Activated CD8-positive, alpha-beta T cell treated with anti-CD3 and anti-CD28 coated beads, Interleukin-2, amount 10 ng/mL, durations not matched to agents 7 days and 5 days (primary cell): Measurements from ENCODE around the gene UCP1. TPM values are rescaled to one million over a fixed set of nuclear protein-coding genes. Genes with fewer than 3 reads are reported as not detected.

Source experiments
- ATAC-seq: fragments of 150-1000 bp; cut with Tn5 transposase; one replicate; pipeline ENCODE4 v1.10.0; 2021; ENCODE audit warnings: moderate library complexity
- CTCF ChIA-PET: fragments of 350-600 bp; sonication (Branson Sonifier 250); formaldehyde crosslinking; loops from one replicate; lab custom pipeline; 2021; ENCODE audit warnings: antibody characterized with exemption; lab: Charles Lee
- POLR2A ChIA-PET: fragments of 350-600 bp; sonication (Branson Sonifier 250); formaldehyde crosslinking; loops from one replicate; lab custom pipeline; 2021; ENCODE audit warnings: antibody characterized with exemption; lab: Charles Lee
- DNase-seq: peaks from one replicate; pipeline ENCODE4 v3.0.0-alpha.2; 2020
- H3K27ac Mint-ChIP-seq: one replicate; pipeline ENCODE4 v1.8.0; 2021; ENCODE audit warnings: mild to moderate bottlenecking, mixed read lengths
- H3K27me3 Mint-ChIP-seq: one replicate; pipeline ENCODE4 v1.8.0; 2021; ENCODE audit warnings: low read depth, mixed read lengths
- H3K36me3 Mint-ChIP-seq: one replicate; pipeline ENCODE4 v1.8.0; 2021; ENCODE audit warnings: low read depth, mixed read lengths
- H3K4me1 Mint-ChIP-seq: one replicate; pipeline ENCODE4 v1.8.0; 2021; ENCODE audit warnings: low read depth, mixed read lengths
- H3K4me3 Mint-ChIP-seq: one replicate; pipeline ENCODE4 v1.8.0; 2021; ENCODE audit warnings: mild to moderate bottlenecking, mixed read lengths
- H3K9me3 Mint-ChIP-seq: one replicate; pipeline ENCODE4 v1.8.0; 2022; ENCODE audit warnings: mixed read lengths; ENCODE audit not compliant: insufficient read depth
- total RNA-seq, 2 experiments: library from RNA; stranded (reverse); gene quantifications; one replicate each; pipeline ENCODE4 v1.2.3, GENCODE V29; 2021

Gene UCP1, protein sequence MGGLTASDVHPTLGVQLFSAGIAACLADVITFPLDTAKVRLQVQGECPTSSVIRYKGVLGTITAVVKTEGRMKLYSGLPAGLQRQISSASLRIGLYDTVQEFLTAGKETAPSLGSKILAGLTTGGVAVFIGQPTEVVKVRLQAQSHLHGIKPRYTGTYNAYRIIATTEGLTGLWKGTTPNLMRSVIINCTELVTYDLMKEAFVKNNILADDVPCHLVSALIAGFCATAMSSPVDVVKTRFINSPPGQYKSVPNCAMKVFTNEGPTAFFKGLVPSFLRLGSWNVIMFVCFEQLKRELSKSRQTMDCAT
- total RNA-seq = not detected

GRCh38 chr4:140568507-140569306, at the start of gene UCP1:
UCP1 (minus strand) TSS chr4:140568961; CDS start chr4:140568729, 232 bp downstream.
- DNase-seq (no peak), ATAC-seq (peak; percentile 47)
- Mint-ChIP-seq H3K4me3 (no peak within 1 kb of the TSS), H3K27ac (no peak within 1 kb of the TSS), H3K36me3 (no peaks in the 10 kb centered on the region), H3K27me3 (peaks cover 54% of the 10 kb centered on the region), H3K9me3 (no peaks in the 10 kb centered on the region), H3K4me1 (peaks cover 8% of the 10 kb centered on the region)
- ChIA-PET POLR2A (no interaction called here), CTCF (no interaction called here)

- ATAC-seq = no peak
- Mint-ChIP-seq H3K9me3 (no peaks in the 10 kb centered on the region), H3K4me3 (no peak overlapping the region), H3K4me1 (no peaks in the 10 kb centered on the region), H3K36me3 (no peaks in the 10 kb centered on the region), H3K27ac (no peak overlapping the region), H3K27me3 (no peaks in the 10 kb centered on the region)
- ChIA-PET CTCF (no interaction called here), POLR2A (no interaction called here)
- no peak for DNase-seq
Observed at GRCh38 chr4:140617499-140618248, 48.9 kb upstream of the UCP1 start.

DNA sequence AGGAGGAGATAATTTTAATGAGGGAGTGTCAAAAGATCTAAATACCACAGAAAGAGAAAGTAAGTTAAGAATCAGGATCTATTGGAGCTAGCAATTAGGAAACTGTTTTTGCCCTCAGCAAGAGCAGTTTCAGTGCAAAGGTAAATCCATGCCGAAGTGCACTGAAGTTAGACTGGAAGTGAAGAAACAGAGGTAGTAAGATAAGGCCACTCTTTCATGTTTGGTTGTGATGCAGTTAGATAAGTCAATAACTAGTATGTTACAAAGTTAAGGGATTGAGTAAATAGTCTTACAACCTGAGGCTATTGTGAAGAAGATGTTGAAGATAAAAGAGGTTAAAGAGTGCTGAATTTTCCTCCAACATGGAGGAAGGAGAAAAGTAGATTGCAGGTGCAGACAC, 46.7 kb upstream of the UCP1 start:
- Mint-ChIP-seq H3K9me3 (no peaks in the 10 kb centered on the region), H3K4me1 (no peaks in the 10 kb centered on the region), H3K36me3 (no peaks in the 10 kb centered on the region), H3K27ac (no peak overlapping the region), H3K27me3 (no peaks in the 10 kb centered on the region), H3K4me3 (no peak overlapping the region)
- ChIA-PET CTCF (interaction anchor here (1.0 kb wide), 1 partner anchor 256 kb away, joined by 4 read pairs; no protein-coding TSS in a partner anchor), POLR2A (no interaction called here)
- DNase-seq (no peak), ATAC-seq (no peak)

DNA sequence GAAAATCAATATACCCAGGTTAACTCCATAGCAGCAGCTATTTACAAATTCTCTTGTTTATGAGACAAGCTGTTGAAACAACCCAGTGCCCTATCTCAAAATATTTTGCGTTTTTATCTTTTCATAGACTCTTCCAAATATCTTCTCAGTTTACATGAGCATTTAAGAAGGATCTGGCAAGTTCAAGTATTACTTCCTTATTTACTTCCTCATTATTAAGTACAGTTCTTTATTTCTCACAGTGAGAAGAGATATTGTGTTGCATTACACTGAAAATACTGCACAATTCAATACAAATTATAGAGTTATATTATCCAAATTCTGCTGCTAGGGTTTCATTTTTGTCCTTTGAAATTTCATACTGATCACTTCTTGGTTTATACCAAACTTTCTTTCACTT, 43.6 kb upstream of the UCP1 start:
- H3K27me3 Mint-ChIP-seq = no peaks in the 10 kb centered on the region
- no peaks in the 10 kb centered on the region for H3K36me3 Mint-ChIP-seq
- H3K27ac Mint-ChIP-seq = no peak overlapping the region
- DNase-seq (no peak), ATAC-seq (no peak)
- POLR2A ChIA-PET = no interaction called here
- H3K9me3 Mint-ChIP-seq = no peaks in the 10 kb centered on the region
- CTCF ChIA-PET = interaction anchor here (0.8 kb wide), 1 partner anchor 253 kb away, joined by 3 read pairs; no protein-coding TSS in a partner anchor
- no peak overlapping the region for H3K4me3 Mint-ChIP-seq
- no peaks in the 10 kb centered on the region for H3K4me1 Mint-ChIP-seq

- no peaks in the 10 kb centered on the region for H3K9me3 Mint-ChIP-seq
- no peak overlapping the region for H3K27ac Mint-ChIP-seq
- ChIA-PET CTCF (interaction anchor here (0.8 kb wide), 1 partner anchor 252 kb away, joined by 3 read pairs; no protein-coding TSS in a partner anchor), POLR2A (no interaction called here)
- no peak for DNase-seq
- H3K4me1 Mint-ChIP-seq = no peaks in the 10 kb centered on the region
- ATAC-seq = no peak
- no peaks in the 10 kb centered on the region for H3K36me3 Mint-ChIP-seq
- H3K27me3 Mint-ChIP-seq = no peaks in the 10 kb centered on the region
- H3K4me3 Mint-ChIP-seq = no peak overlapping the region
Observed at GRCh38 chr4:140611854-140612253, 43.1 kb upstream of the UCP1 start.

DNA sequence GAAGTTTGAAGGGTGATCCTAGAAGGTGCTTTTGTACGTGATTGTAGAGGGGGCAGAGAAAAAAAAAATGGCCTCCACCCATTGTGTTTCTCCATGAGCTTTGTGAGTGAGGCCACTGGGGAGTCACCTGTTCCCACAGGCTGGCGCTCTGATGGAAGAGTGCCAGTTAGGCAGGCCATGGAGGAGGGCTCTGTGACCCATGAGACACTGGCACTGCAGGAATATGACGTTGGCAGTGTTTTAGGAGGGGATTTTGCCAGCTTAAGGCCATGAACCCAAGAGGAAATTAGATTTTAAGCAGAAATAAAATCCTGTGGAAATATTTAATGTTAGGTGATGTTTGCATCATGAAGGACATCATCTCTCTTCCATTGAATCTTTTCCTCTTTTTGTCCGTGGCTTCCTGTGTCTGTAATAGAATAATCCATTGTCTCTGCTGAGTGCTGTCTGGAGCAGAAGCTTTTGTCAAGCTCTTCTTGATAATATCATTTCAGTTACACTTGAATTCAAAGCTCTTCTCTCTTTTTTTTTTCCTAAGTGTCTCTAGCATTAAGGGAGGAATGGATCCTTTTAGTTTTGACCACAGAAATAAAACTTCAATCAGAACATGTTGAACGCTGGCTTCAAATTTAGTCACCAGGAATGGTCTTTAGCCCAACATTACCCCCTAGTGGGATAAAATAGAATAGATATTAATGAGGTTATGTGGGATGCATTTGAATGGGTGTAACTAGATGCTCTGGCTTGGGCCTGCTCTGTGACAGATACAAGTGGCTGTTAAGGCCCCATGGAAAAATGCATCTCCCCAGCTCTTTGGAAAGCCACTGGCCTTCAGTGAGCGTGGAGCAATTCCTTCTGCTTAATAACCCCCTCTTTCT, 41.0 kb upstream of the UCP1 start:
- Mint-ChIP-seq H3K4me3 (no peak overlapping the region), H3K36me3 (no peaks in the 10 kb centered on the region), H3K9me3 (no peaks in the 10 kb centered on the region), H3K27me3 (no peaks in the 10 kb centered on the region), H3K4me1 (no peaks in the 10 kb centered on the region), H3K27ac (no peak overlapping the region)
- ATAC-seq (peak; percentile 69), DNase-seq (no peak)
- POLR2A ChIA-PET = no interaction called here
- CTCF ChIA-PET = interaction anchor here (0.7 to 5.1 kb wide), 15 partner anchors 10 to 1779 kb away, joined by 3 to 44 read pairs (median 4); partner anchors contain the start of genes CLGN and SCOC

DNA sequence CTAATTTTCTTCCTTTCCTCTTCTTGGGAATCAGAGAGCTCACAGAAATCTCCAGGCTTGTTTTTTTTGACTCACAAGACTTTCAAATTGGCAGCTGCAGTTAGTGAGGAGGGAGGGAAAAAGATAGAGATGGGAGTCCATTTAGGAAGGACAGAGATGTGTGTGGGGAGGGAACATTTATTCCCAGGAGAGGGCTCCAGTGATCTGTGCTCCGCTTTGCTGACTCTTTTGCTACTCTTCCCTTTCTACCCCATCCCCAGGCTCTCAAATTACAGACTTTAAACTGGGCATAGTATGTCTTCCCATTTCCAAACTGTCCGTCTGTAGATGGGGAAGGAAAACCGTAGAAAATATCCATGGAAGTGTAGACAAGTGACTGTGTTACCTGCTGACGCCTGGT, 39.1 kb upstream of the UCP1 start:
- DNase-seq = no peak
- ATAC-seq = no peak
- Mint-ChIP-seq H3K4me3 (no peak overlapping the region), H3K36me3 (no peaks in the 10 kb centered on the region), H3K27me3 (no peaks in the 10 kb centered on the region), H3K4me1 (no peaks in the 10 kb centered on the region), H3K9me3 (no peaks in the 10 kb centered on the region), H3K27ac (no peak overlapping the region)
- POLR2A ChIA-PET = no interaction called here
- CTCF ChIA-PET = interaction anchor here (1.0 to 5.1 kb wide), 2 partner anchors 248 to 279 kb away, joined by 3 to 44 read pairs; no protein-coding TSS in a partner anchor

DNA sequence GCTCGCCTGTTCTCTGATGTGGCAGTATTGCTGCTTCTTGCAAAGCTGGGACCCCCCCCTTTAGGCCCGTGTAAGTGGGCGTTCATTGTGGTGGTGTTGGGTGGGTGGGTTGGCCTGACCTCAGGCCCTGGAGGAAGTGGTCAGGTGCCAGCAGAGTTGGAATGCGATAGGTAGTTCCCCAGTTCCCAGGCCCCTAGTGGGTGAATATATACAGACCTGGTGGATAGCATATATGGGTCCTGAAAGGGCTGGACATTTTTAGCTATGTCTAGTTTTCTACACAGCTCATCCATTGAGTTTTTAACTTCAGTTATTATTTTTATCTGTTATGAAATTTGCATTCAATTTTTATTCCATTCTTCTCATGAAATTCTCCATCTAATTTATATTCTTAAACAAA, 35.8 kb upstream of the UCP1 start:
- no peaks in the 10 kb centered on the region for H3K9me3 Mint-ChIP-seq
- no peaks in the 10 kb centered on the region for H3K4me1 Mint-ChIP-seq
- DNase-seq = no peak
- H3K4me3 Mint-ChIP-seq = no peak overlapping the region
- no peaks in the 10 kb centered on the region for H3K36me3 Mint-ChIP-seq
- H3K27ac Mint-ChIP-seq = no peak overlapping the region
- CTCF ChIA-PET = interaction anchor here (1.2 to 1.4 kb wide), 2 partner anchors 81 to 245 kb away, joined by 4 read pairs; partner anchors contain the start of gene ELMOD2
- ATAC-seq = no peak
- POLR2A ChIA-PET = no interaction called here
- H3K27me3 Mint-ChIP-seq = peaks cover 5% of the 10 kb centered on the region

GRCh38 chr4:140603286-140603685, 34.5 kb upstream of the UCP1 start:
- Mint-ChIP-seq H3K27ac (no peak overlapping the region), H3K4me1 (no peaks in the 10 kb centered on the region), H3K9me3 (no peaks in the 10 kb centered on the region), H3K27me3 (peaks cover 5% of the 10 kb centered on the region), H3K4me3 (no peak overlapping the region), H3K36me3 (no peaks in the 10 kb centered on the region)
- ChIA-PET POLR2A (no interaction called here), CTCF (no interaction called here)
- DNase-seq (no peak), ATAC-seq (no peak)

GRCh38 chr4:140602714-140603113, 34.0 kb upstream of the UCP1 start:
- POLR2A ChIA-PET = no interaction called here
- DNase-seq (no peak), ATAC-seq (no peak)
- Mint-ChIP-seq H3K9me3 (no peaks in the 10 kb centered on the region), H3K4me1 (no peaks in the 10 kb centered on the region), H3K27ac (no peak overlapping the region), H3K27me3 (peaks cover 5% of the 10 kb centered on the region), H3K4me3 (no peak overlapping the region), H3K36me3 (no peaks in the 10 kb centered on the region)
- CTCF ChIA-PET = interaction anchor here (1.1 kb wide), 1 partner anchor 45 kb away, joined by 3 read pairs; no protein-coding TSS in a partner anchor

DNA sequence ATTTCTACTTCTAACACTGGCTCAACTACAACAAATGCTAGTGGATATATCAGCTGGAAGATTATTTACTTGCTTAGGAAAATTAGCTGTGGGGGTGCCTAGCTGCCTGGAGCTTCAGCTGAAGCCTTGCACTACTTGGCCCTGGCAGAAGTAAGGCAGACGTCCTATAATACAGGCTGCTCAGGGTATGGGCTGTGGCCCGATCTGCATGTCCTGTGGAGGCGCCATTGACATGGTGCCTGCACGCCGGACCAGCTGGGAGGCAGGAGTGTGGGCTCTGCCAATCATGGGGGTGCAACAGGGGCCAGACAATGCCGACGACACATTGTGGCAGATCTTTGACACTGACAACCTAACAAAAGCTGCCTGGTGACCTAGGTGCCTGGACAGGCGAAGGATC, 31.6 kb upstream of the UCP1 start:
- no peak overlapping the region for H3K4me3 Mint-ChIP-seq
- peaks cover 7% of the 10 kb centered on the region for H3K27me3 Mint-ChIP-seq
- H3K9me3 Mint-ChIP-seq = no peaks in the 10 kb centered on the region
- ATAC-seq (no peak), DNase-seq (no peak)
- no peaks in the 10 kb centered on the region for H3K4me1 Mint-ChIP-seq
- no peak overlapping the region for H3K27ac Mint-ChIP-seq
- CTCF ChIA-PET = interaction anchor here (1.1 kb wide), 1 partner anchor 9 kb away, joined by 3 read pairs; no protein-coding TSS in a partner anchor
- POLR2A ChIA-PET = no interaction called here
- H3K36me3 Mint-ChIP-seq = no peaks in the 10 kb centered on the region
